ENCODE data around the gene SPATS2L.

GRCh38 chr2:200353874-200354273, 47.4 kb downstream of the SPATS2L start:
- no peak for TF ChIP-seq EP300 (IDR thresholded peaks at IDR 0.05)
- TF ChIP-seq CTCF (IDR thresholded peaks at IDR 0.05), result no peak
- no peak for TF ChIP-seq POLR2A (IDR thresholded peaks at IDR 0.05)

Data from ovary (tissue), 3 donors.